Chondrocyte (in vitro differentiated cells): ENCODE measurements around the gene DNAJC27. TPM values are rescaled to one million over a fixed set of nuclear protein-coding genes. Genes with fewer than 3 reads are reported as not detected.

Source experiments
- DNase-seq: peaks from one replicate; pipeline ENCODE4 v3.0.0; 2021; ENCODE audit warnings: mixed read lengths, low spot score
- H3K27ac Mint-ChIP-seq: one replicate; pipeline ENCODE4 v1.8.0; 2021; ENCODE audit warnings: mild to moderate bottlenecking, moderate library complexity, mixed read lengths; ENCODE audit not compliant: unreplicated experiment
- H3K27me3 Mint-ChIP-seq: 2 replicates; pipeline ENCODE4 v1.8.0; 2021; ENCODE audit warnings: low read depth, mixed read lengths
- H3K36me3 Mint-ChIP-seq: 2 replicates; pipeline ENCODE4 v1.8.0; 2021; ENCODE audit warnings: low read depth, mixed read lengths
- H3K4me1 Mint-ChIP-seq: 2 replicates; pipeline ENCODE4 v1.8.0; 2021; ENCODE audit warnings: low read depth, mild to moderate bottlenecking, mixed read lengths
- H3K4me3 Mint-ChIP-seq: one replicate; pipeline ENCODE4 v1.8.0; 2021; ENCODE audit warnings: mild to moderate bottlenecking, moderate library complexity, mixed read lengths; ENCODE audit not compliant: unreplicated experiment
- H3K9me3 Mint-ChIP-seq: 2 replicates; pipeline ENCODE4 v1.8.0; 2021; ENCODE audit warnings: low read depth, mixed read lengths
- CTCF ChIP-seq: fragments of 200-600 bp; sonication (generic); IDR thresholded peaks from 2 replicates; pipeline ENCODE4 v1.5.0; 2021; ENCODE audit warnings: antibody characterized with exemption, mild to moderate bottlenecking, moderate library complexity
- total RNA-seq: library from RNA; stranded (reverse); gene quantifications from 3 replicates; pipeline ENCODE4 v1.2.1, GENCODE V29; 2021

DNAJC27 gene
- total RNA-seq, 1 donor from 2014 or later, result 3.8 TPM

- Mint-ChIP-seq H3K27ac (peak within 1 kb of the TSS; percentile 67), H3K4me3 (peak within 1 kb of the TSS; percentile 80), H3K4me1 (peaks cover 42% of the 10 kb centered on the region), H3K9me3 (no peaks in the 10 kb centered on the region), H3K36me3 (peaks cover 2% of the 10 kb centered on the region), H3K27me3 (no peaks in the 10 kb centered on the region)
- no peak for TF ChIP-seq CTCF
- no peak for DNase-seq
Observed at GRCh38 chr2:24920098-24920808, 51.5 kb downstream of the DNAJC27 start, which contains the start of gene ADCY3. TSS of gene ADCY3 (minus strand) at chr2:24920237. CDS start at chr2:24918987, 1,250 bp downstream.

GRCh38 chr2:24919506-24920097 lies 52.2 kb downstream of the DNAJC27 start:
- Mint-ChIP-seq H3K36me3 (peaks cover 2% of the 10 kb centered on the region), H3K9me3 (no peaks in the 10 kb centered on the region), H3K27ac (peak overlapping the region; percentile 67), H3K4me3 (peak overlapping the region; percentile 80), H3K27me3 (no peaks in the 10 kb centered on the region), H3K4me1 (peaks cover 48% of the 10 kb centered on the region)
- no peak for DNase-seq
- TF ChIP-seq CTCF, result no peak

- H3K4me1 Mint-ChIP-seq, result peaks cover 48% of the 10 kb centered on the region
- H3K4me3 Mint-ChIP-seq, result peak overlapping the region; percentile 80
- no peaks in the 10 kb centered on the region for H3K9me3 Mint-ChIP-seq
- TF ChIP-seq CTCF, result no peak
- H3K27me3 Mint-ChIP-seq, result no peaks in the 10 kb centered on the region
- peaks cover 2% of the 10 kb centered on the region for H3K36me3 Mint-ChIP-seq
- DNase-seq, result no peak
- H3K27ac Mint-ChIP-seq, result peak overlapping the region; percentile 67
Observed at GRCh38 chr2:24919037-24919505, 52.7 kb downstream of the DNAJC27 start.

GRCh38 chr2:24918326-24919036 lies 53.3 kb downstream of the DNAJC27 start:
- H3K4me3 Mint-ChIP-seq, result peak overlapping the region; percentile 80
- no peaks in the 10 kb centered on the region for H3K27me3 Mint-ChIP-seq
- H3K27ac Mint-ChIP-seq, result no peak overlapping the region
- DNase-seq, result no peak
- peaks cover 4% of the 10 kb centered on the region for H3K36me3 Mint-ChIP-seq
- H3K9me3 Mint-ChIP-seq, result no peaks in the 10 kb centered on the region
- peaks cover 48% of the 10 kb centered on the region for H3K4me1 Mint-ChIP-seq
- no peak for TF ChIP-seq CTCF

GRCh38 chr2:24917731-24918325 lies 53.9 kb downstream of the DNAJC27 start:
- no peak for TF ChIP-seq CTCF
- H3K36me3 Mint-ChIP-seq, result peaks cover 4% of the 10 kb centered on the region
- no peaks in the 10 kb centered on the region for H3K9me3 Mint-ChIP-seq
- H3K4me3 Mint-ChIP-seq, result peak overlapping the region; percentile 52
- H3K27ac Mint-ChIP-seq, result no peak overlapping the region
- H3K27me3 Mint-ChIP-seq, result no peaks in the 10 kb centered on the region
- DNase-seq, result no peak
- peaks cover 48% of the 10 kb centered on the region for H3K4me1 Mint-ChIP-seq
